ENCODE data around the gene RAB31.

DNA sequence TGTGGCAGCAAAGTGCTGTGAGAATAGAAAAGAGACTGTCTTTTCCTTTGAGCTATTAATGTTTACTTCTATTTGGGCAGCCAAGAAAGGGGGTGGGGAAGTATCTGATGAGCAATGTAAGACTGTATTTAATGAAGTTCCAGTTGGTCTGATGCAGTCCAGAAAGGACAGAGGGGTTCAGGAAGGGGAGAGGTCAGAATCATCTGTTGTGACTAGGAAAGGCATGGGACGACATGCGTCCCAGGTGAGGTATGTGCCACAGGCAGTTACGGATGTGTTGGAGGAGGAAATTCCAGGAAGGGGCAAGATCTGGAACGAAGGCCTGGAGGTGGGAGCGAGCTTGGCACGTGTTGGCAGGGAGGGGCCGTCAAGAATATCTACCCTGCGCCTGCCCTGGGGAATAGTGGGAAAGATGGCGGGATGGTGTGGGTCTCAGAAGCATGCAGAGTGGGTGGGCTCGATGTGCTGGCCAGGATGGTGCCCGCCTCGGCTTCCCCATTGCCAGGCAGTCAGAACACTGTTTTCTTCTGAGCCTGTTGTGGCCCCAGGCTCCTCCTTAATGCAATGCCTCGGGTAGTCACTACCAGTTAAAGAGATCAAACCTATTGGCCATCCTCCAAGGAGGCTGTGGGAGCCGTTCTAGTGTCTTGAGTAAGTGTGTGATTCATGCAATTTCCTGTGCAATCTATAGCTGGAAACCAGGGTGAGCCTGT is 119.8 kb downstream of the RAB31 start:
- TF ChIP-seq, protein P1, sequence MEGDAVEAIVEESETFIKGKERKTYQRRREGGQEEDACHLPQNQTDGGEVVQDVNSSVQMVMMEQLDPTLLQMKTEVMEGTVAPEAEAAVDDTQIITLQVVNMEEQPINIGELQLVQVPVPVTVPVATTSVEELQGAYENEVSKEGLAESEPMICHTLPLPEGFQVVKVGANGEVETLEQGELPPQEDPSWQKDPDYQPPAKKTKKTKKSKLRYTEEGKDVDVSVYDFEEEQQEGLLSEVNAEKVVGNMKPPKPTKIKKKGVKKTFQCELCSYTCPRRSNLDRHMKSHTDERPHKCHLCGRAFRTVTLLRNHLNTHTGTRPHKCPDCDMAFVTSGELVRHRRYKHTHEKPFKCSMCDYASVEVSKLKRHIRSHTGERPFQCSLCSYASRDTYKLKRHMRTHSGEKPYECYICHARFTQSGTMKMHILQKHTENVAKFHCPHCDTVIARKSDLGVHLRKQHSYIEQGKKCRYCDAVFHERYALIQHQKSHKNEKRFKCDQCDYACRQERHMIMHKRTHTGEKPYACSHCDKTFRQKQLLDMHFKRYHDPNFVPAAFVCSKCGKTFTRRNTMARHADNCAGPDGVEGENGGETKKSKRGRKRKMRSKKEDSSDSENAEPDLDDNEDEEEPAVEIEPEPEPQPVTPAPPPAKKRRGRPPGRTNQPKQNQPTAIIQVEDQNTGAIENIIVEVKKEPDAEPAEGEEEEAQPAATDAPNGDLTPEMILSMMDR (IDR thresholded peaks at IDR 0.05) = no peak
- no peak for TF ChIP-seq POLR2A (IDR thresholded peaks at IDR 0.05)

All from lower leg skin (tissue), 3 donors.